ENCODE results near the gene RTN4R. TPM values are rescaled to one million over a fixed set of nuclear protein-coding genes. Genes with fewer than 3 reads are reported as not detected.
"Not testable (repeated sequence)": the region's sequence is repeated elsewhere in the genome, so short reads cannot be mapped to it uniquely, and the experiment has no call there.

Gene RTN4R
- total RNA-seq, 4 donors from 2014 or later, result 1.8 to 2.2 TPM; not detected in 2

GRCh38 chr22:20276468-20276867 lies 8.3 kb upstream of the RTN4R start:
- no peaks in the 10 kb centered on the region for H3K36me3 ChIP-seq
- H3K27ac ChIP-seq (replicated peaks in 1 of 4), result no peak overlapping the region
- intact Hi-C loops (cut with DNase I), result no loop called here
- H3K4me3 ChIP-seq, result no peak overlapping the region
- DNase-seq (ENCODE audit: extremely low spot score), result no peak
- no peaks in the 10 kb centered on the region for H3K27me3 ChIP-seq
- no peaks in the 10 kb centered on the region for H3K4me1 ChIP-seq
- no peak for TF ChIP-seq POLR2AphosphoS5 (IDR thresholded peaks at IDR 0.05)
- TF ChIP-seq EP300 (IDR thresholded peaks at IDR 0.05), result no peak
- no peak for TF ChIP-seq CTCF (IDR thresholded peaks at IDR 0.05)
- no peak for TF ChIP-seq POLR2A (IDR thresholded peaks at IDR 0.05; ENCODE audit: low read depth)
- no peaks in the 10 kb centered on the region for H3K9me3 ChIP-seq
- WGBS, result 81% methylated on average over 7 of the region's 7 CpGs

- no peaks in the 10 kb centered on the region for H3K36me3 ChIP-seq
- TF ChIP-seq POLR2A (IDR thresholded peaks at IDR 0.05; ENCODE audit: low read depth) (no peak), CTCF (IDR thresholded peaks at IDR 0.05) (no peak), EP300 (IDR thresholded peaks at IDR 0.05) (no peak), POLR2AphosphoS5 (IDR thresholded peaks at IDR 0.05) (no peak)
- DNase-seq (ENCODE audit: extremely low spot score), result no peak
- no peaks in the 10 kb centered on the region for H3K9me3 ChIP-seq
- intact Hi-C loops (cut with DNase I), result no loop called here
- no peaks in the 10 kb centered on the region for H3K4me1 ChIP-seq
- no peak overlapping the region for H3K4me3 ChIP-seq
- 95% methylated on average over 13 of the region's 13 CpGs for WGBS
- no peaks in the 10 kb centered on the region for H3K27me3 ChIP-seq
- no peak overlapping the region for H3K27ac ChIP-seq (replicated peaks in 1 of 4)
Measured at GRCh38 chr22:20275836-20276235, 7.7 kb upstream of the RTN4R start.

GRCh38 chr22:20275325-20275724 lies 7.2 kb upstream of the RTN4R start:
- H3K27me3 ChIP-seq; H3K27ac ChIP-seq (replicated peaks in 1 of 4); H3K4me1 ChIP-seq; H3K36me3 ChIP-seq; H3K4me3 ChIP-seq; DNase-seq (ENCODE audit: extremely low spot score); intact Hi-C loops (cut with DNase I); H3K9me3 ChIP-seq: not testable (repeated sequence)
- 92% methylated on average over 7 of the region's 7 CpGs for WGBS

- H3K4me3 ChIP-seq; H3K27me3 ChIP-seq; H3K9me3 ChIP-seq; DNase-seq (ENCODE audit: extremely low spot score); intact Hi-C loops (cut with DNase I); H3K36me3 ChIP-seq; H3K27ac ChIP-seq (replicated peaks in 1 of 4); H3K4me1 ChIP-seq: not testable (repeated sequence)
- no CpG with 5 or more reads among the region's 10 CpGs for WGBS
Measured at GRCh38 chr22:20274374-20274773, 6.3 kb upstream of the RTN4R start.

GRCh38 chr22:20273758-20274181 lies 5.7 kb upstream of the RTN4R start:
- H3K4me1 ChIP-seq, result peaks cover 0 to under 1% (median under 1%) of the 10 kb centered on the region in 4 donors
- WGBS, result 59% methylated on average over 7 of the region's 12 CpGs

More at GRCh38 chr22:20273758-20274181, 5.7 kb upstream of the RTN4R start:
- no peak overlapping the region for H3K4me3 ChIP-seq
- intact Hi-C loops (cut with DNase I), result no loop called here
- no peak for DNase-seq (ENCODE audit: extremely low spot score)
- no peak overlapping the region for H3K27ac ChIP-seq (replicated peaks in 1 of 4)
- no peaks in the 10 kb centered on the region for H3K36me3 ChIP-seq
- H3K27me3 ChIP-seq, result peaks cover 0 to 4% (median 0%) of the 10 kb centered on the region in 4 donors
- TF ChIP-seq CTCF (IDR thresholded peaks at IDR 0.05) (no peak), POLR2AphosphoS5 (IDR thresholded peaks at IDR 0.05) (no peak), POLR2A (IDR thresholded peaks at IDR 0.05; ENCODE audit: low read depth) (no peak), EP300 (IDR thresholded peaks at IDR 0.05) (no peak)
- no peaks in the 10 kb centered on the region for H3K9me3 ChIP-seq
